Measurements from ENCODE around the gene ADRA2A.

DNA sequence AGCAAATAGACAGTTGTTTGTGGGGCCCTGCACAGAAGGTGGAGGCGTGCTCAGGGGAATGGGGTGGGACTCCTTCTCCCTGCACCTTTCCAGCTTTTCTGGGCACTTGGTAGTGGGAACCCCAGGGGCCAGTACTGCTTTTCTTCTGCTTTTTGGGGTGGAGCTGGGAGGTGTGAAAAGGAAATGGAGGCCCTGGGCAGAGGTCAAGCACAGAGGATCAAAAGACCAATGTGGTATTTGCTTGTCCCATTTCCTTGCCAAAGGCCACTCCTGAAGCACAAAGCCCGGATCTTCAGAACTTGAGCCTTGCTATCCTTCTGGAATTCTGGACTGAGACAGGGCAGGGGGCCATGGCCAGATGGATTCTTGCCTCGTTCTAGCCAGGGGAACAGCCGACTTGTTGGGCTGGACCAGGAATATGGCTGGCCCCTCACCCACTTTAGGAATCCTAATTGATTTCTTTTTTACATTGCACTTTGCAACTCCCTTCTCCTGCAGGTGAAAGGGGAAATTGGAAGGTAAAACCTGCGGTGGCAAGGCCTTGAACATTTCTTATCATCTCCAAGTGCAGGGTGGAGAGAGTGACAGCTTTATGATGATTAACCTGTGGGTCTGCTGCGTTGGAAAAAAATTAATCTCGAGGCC lies 26.5 kb downstream of the ADRA2A start:
- TF ChIP-seq POLR2AphosphoS5 (IDR thresholded peaks at IDR 0.05; ENCODE audit: borderline replicate concordance, low read depth, low read length) = no peak
- no peak for TF ChIP-seq EZH2 (IDR thresholded peaks at IDR 0.05)
- TF ChIP-seq FOXP2 (optimal IDR thresholded peaks at IDR 0.05; ENCODE audit: control extremely low read depth, extremely low read length, insufficient read depth) = no peak
